Uterus (tissue), 4 donors: ENCODE results near the gene FLT1. TPM values are rescaled to one million over a fixed set of nuclear protein-coding genes. Genes with fewer than 3 reads are reported as not detected.

Experiments
- DNase-seq, 2 donors: peaks; one replicate each; pipeline ENCODE4 v3.0.0-alpha.2; 2019 to 2020
- H3K27ac ChIP-seq, 2 donors: fragments of 200-600 bp; sonication (generic); 1 replicate in 1 of 2; 2 replicates in 1 of 2; pipeline ENCODE4 v1.5.1; 2016 to 2018
- H3K27me3 ChIP-seq, 2 donors: fragments of 200-600 bp; sonication (generic); one replicate each; pipeline ENCODE4 v1.5.1; 2018 to 2019; ENCODE audit warnings: control low read depth in 1 of 2
- H3K36me3 ChIP-seq, 2 donors: fragments of 200-600 bp; sonication (generic); one replicate each; pipeline ENCODE4 v1.5.1; 2019; ENCODE audit warnings: control low read depth in 1 of 2
- H3K4me1 ChIP-seq, 2 donors: fragments of 200-600 bp; sonication (generic); one replicate each; pipeline ENCODE4 v1.5.1; 2018 to 2019; ENCODE audit warnings: control low read depth in 1 of 2
- H3K4me3 ChIP-seq, 2 donors: fragments of 200-600 bp; sonication (generic); 1 replicate in 1 of 2; 2 replicates in 1 of 2; pipeline ENCODE4 v1.5.1; 2018 to 2019; ENCODE audit warnings: mild to moderate bottlenecking in 1 of 2
- H3K9me3 ChIP-seq, 2 donors: fragments of 200-600 bp; sonication (generic); one replicate each; pipeline ENCODE4 v1.5.1; 2019; ENCODE audit warnings: control low read depth in 1 of 2
- CTCF ChIP-seq, 4 experiments: fragments of 200-600 bp in 2 of 4; fragments of 450-650 bp in 2 of 4; sonication (generic) in 2 of 4; IDR thresholded peaks; one replicate each; pipeline ENCODE4 v1.5.1; 2016 to 2019; ENCODE audit warnings: antibody characterized with exemption in 4 of 4, mild to moderate bottlenecking in 2 of 4, moderate library complexity in 1 of 4
- POLR2A ChIP-seq, 2 donors: fragments of 450-650 bp; IDR thresholded peaks; one replicate each; pipeline ENCODE4 v1.6.1; 2016; ENCODE audit warnings: antibody characterized with exemption in 2 of 2, mild to moderate bottlenecking in 1 of 2, moderate library complexity in 1 of 2
- intact Hi-C: fragments of 100-400 bp; cut with DNase I; formaldehyde crosslinking; loops from one replicate; pipeline ENCODE4 v1.15.1; 2023; ENCODE audit warnings: low total_unique reads
- total RNA-seq, 4 donors: library from RNA; depleted of rRNA in 3 of 4; stranded (reverse); fragments of >200 nt in 3 of 4; gene quantifications; one replicate each; pipeline versions ENCODE4 v1.1.0 to v1.2.4, GENCODE V29; 2014 to 2023
- donor health status: DM: yes; HTN: yes; CAD: no.

FLT1 gene
- total RNA-seq, 4 donors from 2014 or later, result 53.2 to 95.3 (median 62.0) TPM

- Histone ChIP-seq H3K4me3 (no peak overlapping the region), H3K9me3 (no peaks in the 10 kb centered on the region), H3K36me3 (no peaks in the 10 kb centered on the region), H3K27me3 (no peaks in the 10 kb centered on the region), H3K4me1 (no peaks in the 10 kb centered on the region), H3K27ac (no peak overlapping the region)
- no peak for TF ChIP-seq POLR2A (IDR thresholded peaks at IDR 0.05)
- TF ChIP-seq CTCF (IDR thresholded peaks at IDR 0.05), result no peak
- intact Hi-C loops, result no loop called here
- no peak for DNase-seq
These were observed 27.9 kb upstream of the FLT1 start for GRCh38 chr13:28522871-28523270.

- no peaks in the 10 kb centered on the region for H3K27me3 ChIP-seq
- H3K4me1 ChIP-seq, result no peaks in the 10 kb centered on the region
- intact Hi-C loops, result no loop called here
- no peak overlapping the region for H3K4me3 ChIP-seq
- H3K27ac ChIP-seq, result no peak overlapping the region
- no peaks in the 10 kb centered on the region for H3K9me3 ChIP-seq
- H3K36me3 ChIP-seq, result no peaks in the 10 kb centered on the region
- DNase-seq, result no peak
- TF ChIP-seq CTCF (IDR thresholded peaks at IDR 0.05) (no peak), POLR2A (IDR thresholded peaks at IDR 0.05) (no peak)
These were observed 18.8 kb upstream of the FLT1 start for GRCh38 chr13:28513745-28514144.

- intact Hi-C loops, result no loop called here
- Histone ChIP-seq H3K27me3 (no peaks in the 10 kb centered on the region), H3K4me3 (no peak overlapping the region), H3K4me1 (no peaks in the 10 kb centered on the region), H3K27ac (no peak overlapping the region), H3K36me3 (no peaks in the 10 kb centered on the region), H3K9me3 (no peaks in the 10 kb centered on the region)
- no peak for TF ChIP-seq CTCF (IDR thresholded peaks at IDR 0.05)
- no peak for TF ChIP-seq POLR2A (IDR thresholded peaks at IDR 0.05)
- DNase-seq, result no peak
These were observed 15.6 kb upstream of the FLT1 start for GRCh38 chr13:28510542-28510941.

DNA sequence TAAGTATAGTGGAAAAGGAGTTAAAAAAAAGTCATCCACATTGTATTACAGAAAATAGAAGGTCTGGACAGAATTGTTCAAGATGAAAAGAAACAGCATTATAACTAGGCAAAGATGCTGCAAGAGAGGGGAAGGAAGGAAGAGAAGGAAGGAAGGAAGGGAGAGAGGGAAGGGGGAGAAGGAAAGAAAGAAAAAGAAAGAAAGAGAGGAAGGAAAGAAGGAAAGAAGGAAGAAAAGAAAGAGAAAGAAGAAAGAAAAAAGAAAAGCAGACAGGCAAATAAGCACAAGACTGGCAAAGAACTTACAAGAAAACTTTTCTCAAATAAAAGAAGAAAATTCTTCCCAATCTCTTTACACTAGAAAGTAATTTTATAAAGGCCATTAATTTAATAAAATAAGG is 15.1 kb upstream of the FLT1 start:
- intact Hi-C loops, result no loop called here
- no peaks in the 10 kb centered on the region for H3K36me3 ChIP-seq

GRCh38 chr13:28505543-28506135 is 10.7 kb upstream of the FLT1 start:
- no peaks in the 10 kb centered on the region for H3K27me3 ChIP-seq
- H3K4me1 ChIP-seq, result no peaks in the 10 kb centered on the region
- no peak overlapping the region for H3K4me3 ChIP-seq
- no peak for DNase-seq
- no peak for TF ChIP-seq CTCF (IDR thresholded peaks at IDR 0.05)
- TF ChIP-seq POLR2A (IDR thresholded peaks at IDR 0.05), result no peak
- H3K36me3 ChIP-seq, result no peaks in the 10 kb centered on the region
- intact Hi-C loops, result no loop called here
- no peak overlapping the region for H3K27ac ChIP-seq
- no peaks in the 10 kb centered on the region for H3K9me3 ChIP-seq

More for the DNA sequence above, 15.1 kb upstream of the FLT1 start:
- Histone ChIP-seq H3K27ac (no peak overlapping the region), H3K9me3 (no peaks in the 10 kb centered on the region), H3K4me3 (no peak overlapping the region), H3K27me3 (no peaks in the 10 kb centered on the region), H3K4me1 (no peaks in the 10 kb centered on the region)
- DNase-seq, result no peak
- TF ChIP-seq CTCF (IDR thresholded peaks at IDR 0.05), result no peak
- TF ChIP-seq POLR2A (IDR thresholded peaks at IDR 0.05), result no peak
